ENCODE data around the gene SEC11A.
"Not testable (repeated sequence)": the region's sequence is repeated elsewhere in the genome, so short reads cannot be mapped to it uniquely, and the experiment has no call there.

SEC11A gene

GRCh38 chr15:84690342-84690741 lies 25.6 kb downstream of the SEC11A start:
- TF ChIP-seq CTCF (IDR thresholded peaks at IDR 0.05; ENCODE audit: low read depth, low read length) = no peak
- H3K4me3 ChIP-seq (ENCODE audit: low read depth, low read length) = no peak overlapping the region

- no peak overlapping the region for H3K4me3 ChIP-seq (ENCODE audit: low read depth, low read length)
- no peak for TF ChIP-seq CTCF (IDR thresholded peaks at IDR 0.05; ENCODE audit: low read depth, low read length)
Measured at GRCh38 chr15:84689858-84690257, 26.1 kb downstream of the SEC11A start.

- H3K4me3 ChIP-seq (ENCODE audit: low read depth, low read length) = not testable (repeated sequence)
Measured at GRCh38 chr15:84686446-84686845, 29.5 kb downstream of the SEC11A start.

GRCh38 chr15:84685304-84685703 lies 30.6 kb downstream of the SEC11A start:
- H3K4me3 ChIP-seq (ENCODE audit: low read depth, low read length) = no peak overlapping the region
- no peak for TF ChIP-seq CTCF (IDR thresholded peaks at IDR 0.05; ENCODE audit: low read depth, low read length)

- no peak overlapping the region for H3K4me3 ChIP-seq (ENCODE audit: low read depth, low read length)
- TF ChIP-seq CTCF (IDR thresholded peaks at IDR 0.05; ENCODE audit: low read depth, low read length) = no peak
Measured at GRCh38 chr15:84684092-84684491, 31.8 kb downstream of the SEC11A start.

GRCh38 chr15:84681831-84682230 lies 34.1 kb downstream of the SEC11A start:
- no peak overlapping the region for H3K4me3 ChIP-seq (ENCODE audit: low read depth, low read length)
- TF ChIP-seq CTCF (IDR thresholded peaks at IDR 0.05; ENCODE audit: low read depth, low read length) = no peak

- no peak for TF ChIP-seq CTCF (IDR thresholded peaks at IDR 0.05; ENCODE audit: low read depth, low read length)
Measured at GRCh38 chr15:84671211-84671610, 44.7 kb downstream of the SEC11A start.

GRCh38 chr15:84669726-84670125 lies 46.2 kb downstream of the SEC11A start:
- no peak for TF ChIP-seq CTCF (IDR thresholded peaks at IDR 0.05; ENCODE audit: low read depth, low read length)
- H3K4me3 ChIP-seq (ENCODE audit: low read depth, low read length) = no peak overlapping the region

More at GRCh38 chr15:84671211-84671610, 44.7 kb downstream of the SEC11A start:
- no peak overlapping the region for H3K4me3 ChIP-seq (ENCODE audit: low read depth, low read length)
